HCEC 1CT (cell line): ENCODE results near the gene CEMIP.

ENCODE experiments used
- DNase-seq: peaks from one replicate; pipeline ENCODE4 v3.0.0-alpha.2; 2017

CEMIP gene

GRCh38 chr15:80823995-80824394 is 44.8 kb downstream of the CEMIP start:
- DNase-seq = no peak

- DNase-seq = no peak
Observed at GRCh38 chr15:80825361-80826030, 46.3 kb downstream of the CEMIP start.

- no peak for DNase-seq
Observed at GRCh38 chr15:80828796-80829195, 49.6 kb downstream of the CEMIP start.

- DNase-seq = no peak
Observed at GRCh38 chr15:80830677-80831076, 51.5 kb downstream of the CEMIP start.

GRCh38 chr15:80831192-80831591 is 52.0 kb downstream of the CEMIP start:
- DNase-seq = no peak

GRCh38 chr15:80831606-80832224 is 52.5 kb downstream of the CEMIP start:
- DNase-seq = no peak

GRCh38 chr15:80832686-80833085 is 53.5 kb downstream of the CEMIP start:
- no peak for DNase-seq

GRCh38 chr15:80834402-80834801 is 55.2 kb downstream of the CEMIP start:
- DNase-seq = no peak

GRCh38 chr15:80834906-80835305 is 55.7 kb downstream of the CEMIP start:
- no peak for DNase-seq

- no peak for DNase-seq
Observed at GRCh38 chr15:80835336-80835735, 56.2 kb downstream of the CEMIP start.

- no peak for DNase-seq
Observed at GRCh38 chr15:80836223-80836622, 57.1 kb downstream of the CEMIP start.

- DNase-seq = no peak
Observed at GRCh38 chr15:80837006-80837405, 57.8 kb downstream of the CEMIP start.

- DNase-seq = no peak
Observed at GRCh38 chr15:80838012-80838411, 58.8 kb downstream of the CEMIP start.

- DNase-seq = no peak
Observed at GRCh38 chr15:80838666-80839065, 59.5 kb downstream of the CEMIP start.

- no peak for DNase-seq
Observed at GRCh38 chr15:80839764-80840130, 60.6 kb downstream of the CEMIP start.

- no peak for DNase-seq
Observed at GRCh38 chr15:80840182-80841130, 61.3 kb downstream of the CEMIP start.

GRCh38 chr15:80841541-80841940 is 62.4 kb downstream of the CEMIP start:
- no peak for DNase-seq

GRCh38 chr15:80844011-80844732 is 65.0 kb downstream of the CEMIP start:
- DNase-seq = peak; percentile 67

- peak; percentile 5 for DNase-seq
Observed at GRCh38 chr15:80846031-80846815, 67.1 kb downstream of the CEMIP start.

- peak; percentile 91 for DNase-seq
Observed at GRCh38 chr15:80849308-80849707, 70.1 kb downstream of the CEMIP start.

- DNase-seq = no peak
Observed at GRCh38 chr15:80850941-80851451, 71.8 kb downstream of the CEMIP start.

GRCh38 chr15:80852676-80853075 is 73.5 kb downstream of the CEMIP start:
- DNase-seq = no peak
